SKM-1 treated with dmso at 0.1 percent for 144 hours (cell line): ENCODE data around the gene MCF2L.

Experiments used
- DNase-seq: peaks from one replicate; lab custom pipeline; 2025; ENCODE audit not compliant: unreplicated experiment; lab: John Stamatoyannopoulos, UW

Gene MCF2L

GRCh38 chr13:113060557-113061270 lies 91.7 kb downstream of the MCF2L start:
- DNase-seq, result no peak

DNA sequence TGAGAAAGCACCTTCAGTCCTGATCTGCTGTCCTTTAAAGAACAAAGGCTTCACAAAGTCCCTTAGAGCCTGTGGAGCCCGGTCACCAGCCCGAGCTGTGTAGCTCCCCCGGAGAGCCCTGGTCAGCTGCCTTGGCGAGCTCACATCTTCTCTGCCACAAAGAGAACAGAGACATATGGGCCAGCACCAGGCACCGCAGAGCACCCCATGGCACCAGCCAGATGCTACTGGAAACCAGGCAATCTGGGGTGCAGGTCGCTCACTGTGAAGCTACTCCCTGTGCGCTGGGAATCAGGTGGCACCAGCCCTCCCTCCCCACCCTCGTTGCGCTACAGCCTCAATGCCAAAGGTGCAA lies 92.2 kb downstream of the MCF2L start:
- no peak for DNase-seq

DNA sequence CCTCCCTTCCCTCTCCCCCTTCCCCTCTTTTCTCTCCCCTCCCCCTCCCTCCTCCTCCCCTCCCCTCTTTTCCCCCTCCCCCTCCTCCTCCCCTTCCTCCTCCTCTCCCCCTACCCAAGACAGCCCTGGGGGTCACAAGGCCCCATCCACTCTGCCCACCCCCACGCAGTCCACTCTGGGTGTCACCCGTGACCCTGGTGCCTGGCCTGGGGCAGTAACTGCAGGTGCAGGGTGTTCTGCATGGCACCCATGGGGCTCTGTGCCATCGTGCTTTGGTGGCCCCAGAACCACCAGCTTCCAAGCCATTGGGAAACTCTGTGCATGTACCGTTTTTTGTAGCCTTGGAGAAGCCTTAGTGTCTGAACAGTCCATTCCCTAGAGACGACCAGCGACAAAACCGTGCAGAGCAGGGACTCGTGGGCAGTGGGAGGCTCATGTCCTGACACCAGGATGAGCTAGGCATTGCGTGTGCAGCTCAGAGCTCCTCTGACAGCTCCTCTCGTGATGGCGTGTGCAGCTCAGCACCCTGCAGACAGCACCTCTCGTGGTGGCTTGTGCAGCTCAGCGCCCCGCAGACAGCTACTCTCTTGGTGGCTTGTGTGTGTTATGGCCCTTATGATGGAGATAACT lies 92.9 kb downstream of the MCF2L start:
- no peak for DNase-seq

DNA sequence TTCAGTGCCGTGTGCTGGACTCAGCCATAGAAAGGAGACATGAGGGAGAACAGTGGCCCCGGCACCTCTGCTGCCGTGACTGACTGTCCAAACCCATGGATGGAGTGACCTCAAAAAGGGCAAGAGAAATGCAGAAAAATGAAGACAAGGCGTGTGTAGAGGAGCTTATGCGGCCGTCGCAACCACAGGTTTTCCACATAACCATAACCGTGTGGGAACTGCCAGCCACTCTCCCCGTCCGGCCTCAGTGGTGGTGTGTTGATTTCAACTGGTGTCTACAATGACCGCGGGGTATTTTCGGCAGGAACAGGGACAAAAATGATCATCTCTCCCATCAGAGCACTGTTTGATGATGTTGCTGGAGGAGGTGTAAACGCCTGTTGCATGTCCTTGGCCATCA lies 93.7 kb downstream of the MCF2L start:
- no peak for DNase-seq

DNA sequence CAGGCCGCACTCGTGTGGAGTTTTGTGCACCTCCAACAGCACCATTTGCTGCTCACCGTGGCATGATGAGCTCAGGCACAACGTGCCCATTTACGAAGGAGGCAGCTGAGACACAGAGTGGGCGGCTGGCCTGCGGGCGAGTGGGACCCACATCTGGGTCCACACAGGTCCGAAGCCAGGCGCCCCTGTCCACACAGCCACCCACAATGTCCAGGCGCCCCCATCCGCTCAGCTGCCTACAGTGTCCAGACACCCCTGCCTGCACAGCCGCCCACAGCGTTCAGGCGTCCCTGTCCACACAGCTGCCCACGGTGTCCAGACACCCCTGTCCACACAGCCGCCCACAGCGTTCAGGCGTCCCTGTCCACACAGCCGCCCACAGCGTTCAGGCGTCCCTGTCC lies 94.1 kb downstream of the MCF2L start:
- DNase-seq, result no peak

- no peak for DNase-seq
These were observed 95.1 kb downstream of the MCF2L start for GRCh38 chr13:113064000-113064533.

DNA sequence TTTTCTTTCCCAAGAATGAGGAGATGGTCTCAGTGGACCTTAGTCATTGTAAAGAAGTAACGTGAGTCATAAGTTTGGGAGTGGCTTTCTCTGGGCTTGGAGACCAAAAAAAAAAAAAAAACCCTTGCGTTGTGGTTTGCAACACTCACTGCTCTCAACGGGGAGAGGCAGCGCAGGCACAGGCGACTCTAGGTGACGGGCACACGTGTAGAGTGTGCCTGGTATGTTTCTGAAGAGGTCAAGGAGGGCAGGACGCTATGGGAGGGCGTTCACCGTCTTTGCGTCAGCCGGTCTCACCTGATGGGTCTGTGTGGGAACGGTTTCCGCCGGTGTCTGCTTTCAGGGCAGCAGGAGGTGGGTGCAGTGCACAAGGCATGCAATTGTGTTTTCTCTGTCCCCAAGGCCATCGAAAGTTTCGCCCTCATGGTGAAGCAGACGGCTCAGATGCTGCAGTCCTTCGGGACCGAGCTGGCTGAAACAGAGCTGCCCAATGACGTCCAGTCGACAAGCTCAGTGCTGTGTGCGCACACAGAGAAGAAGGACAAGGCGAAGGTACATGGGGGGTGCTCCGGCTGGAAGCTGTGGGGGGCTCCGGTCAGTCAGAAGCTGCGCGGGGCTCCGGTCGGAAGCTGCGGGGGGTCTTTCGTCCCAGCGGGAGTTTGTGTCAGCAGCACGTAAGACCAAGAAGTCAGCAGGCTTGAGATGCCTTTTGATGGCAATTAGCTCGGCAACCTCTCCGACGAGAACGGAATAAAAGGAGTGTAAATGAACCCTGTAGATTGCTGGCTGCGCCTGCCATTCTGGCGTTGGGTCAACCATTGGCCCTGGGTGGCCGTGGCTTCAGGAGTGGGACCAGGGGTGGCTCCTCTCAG lies 95.8 kb downstream of the MCF2L start:
- no peak for DNase-seq

DNA sequence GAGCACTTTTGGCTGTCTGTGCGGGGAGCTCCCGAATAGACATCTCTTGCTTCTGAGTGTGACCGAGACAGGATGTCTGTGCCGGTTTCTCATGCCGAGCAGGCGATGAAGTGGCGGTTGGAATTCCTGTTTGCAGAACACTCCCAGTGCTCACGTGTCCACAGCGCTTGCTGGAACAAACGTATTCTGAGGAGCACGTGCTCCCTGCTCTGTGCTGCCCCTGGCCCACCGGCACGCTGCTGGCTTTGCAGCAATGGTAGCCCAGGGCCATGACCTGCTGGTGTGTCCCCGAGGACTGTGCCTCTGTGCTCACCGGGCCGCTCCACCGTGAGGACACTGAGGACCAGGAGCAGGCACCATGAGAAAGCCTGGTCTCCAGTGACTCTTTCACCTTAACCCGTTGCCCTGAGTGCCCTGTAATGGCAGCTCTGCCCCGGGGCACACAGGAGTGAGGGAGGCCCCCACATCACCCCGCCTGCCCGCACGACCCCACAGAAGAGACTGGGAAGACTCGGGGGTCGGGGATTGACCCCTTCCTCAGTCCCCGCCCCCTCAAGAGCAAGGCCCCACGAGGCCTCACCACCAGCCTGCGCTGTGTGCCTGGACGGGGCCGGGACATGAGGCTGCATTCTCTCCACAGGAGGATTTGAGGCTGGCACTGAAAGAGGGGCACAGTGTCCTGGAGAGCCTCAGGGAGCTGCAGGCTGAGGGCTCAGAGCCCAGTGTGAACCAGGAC lies 96.6 kb downstream of the MCF2L start:
- no peak for DNase-seq

DNA sequence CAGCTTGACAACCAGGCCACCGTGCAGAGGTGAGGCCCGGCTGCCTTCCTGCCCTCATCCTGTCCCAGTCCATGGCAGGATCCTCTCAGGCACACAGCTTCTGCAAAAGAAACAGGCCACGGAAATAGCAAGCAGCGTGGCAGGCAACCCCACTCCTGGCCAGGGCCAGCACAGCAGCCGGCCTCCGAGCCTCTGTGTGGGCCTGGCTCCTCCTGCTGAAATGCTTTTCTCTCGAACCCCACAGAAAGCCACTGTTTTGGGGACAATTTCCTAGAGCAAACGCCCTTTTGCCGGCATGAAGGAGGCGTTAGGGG lies 97.1 kb downstream of the MCF2L start:
- DNase-seq, result no peak

GRCh38 chr13:113066746-113067145 lies 97.7 kb downstream of the MCF2L start:
- no peak for DNase-seq

- no peak for DNase-seq
These were observed 101.1 kb downstream of the MCF2L start for GRCh38 chr13:113069861-113070805.

DNA sequence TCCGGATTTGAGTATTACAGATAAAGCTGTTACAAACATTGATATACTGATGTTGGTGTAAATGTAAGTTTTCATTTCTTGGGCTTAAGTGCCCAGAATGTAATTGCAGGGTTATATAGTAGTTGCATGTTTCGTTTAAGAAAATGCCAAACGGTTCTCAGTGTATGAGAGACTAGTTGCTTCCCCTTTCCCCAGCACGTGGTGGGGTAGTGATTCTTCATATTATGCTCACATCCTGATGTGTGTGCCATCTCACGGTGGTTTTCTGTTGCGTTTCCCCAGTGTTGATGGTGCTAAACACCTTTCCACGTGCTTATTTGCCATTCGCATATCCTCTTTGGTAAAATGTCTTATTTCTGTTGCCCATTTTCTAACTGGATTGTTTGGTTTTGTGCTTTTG lies 101.8 kb downstream of the MCF2L start:
- DNase-seq, result no peak

- no peak for DNase-seq
These were observed 103.4 kb downstream of the MCF2L start for GRCh38 chr13:113072376-113072775.

- DNase-seq, result no peak
These were observed 104.9 kb downstream of the MCF2L start for GRCh38 chr13:113073942-113074341.

DNA sequence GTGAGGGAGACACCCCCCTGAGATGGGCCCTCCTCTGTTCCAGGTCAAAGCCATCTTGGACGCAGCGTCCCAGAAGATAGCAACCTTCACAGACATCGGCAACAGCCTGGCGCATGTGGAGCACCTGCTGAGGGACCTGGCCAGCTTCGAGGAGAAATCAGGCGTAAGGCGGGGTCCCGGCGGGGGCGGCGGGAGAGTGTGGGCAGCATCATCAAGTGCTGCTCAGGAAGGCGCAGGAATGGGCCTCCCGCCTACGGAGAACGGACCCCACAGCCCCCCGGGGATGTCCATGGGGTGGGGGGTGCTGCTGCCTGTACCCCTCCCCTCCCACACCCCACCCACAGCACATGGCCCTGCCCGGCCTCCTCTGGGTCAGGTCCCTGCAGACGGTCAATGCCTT lies 105.4 kb downstream of the MCF2L start:
- DNase-seq, result no peak

DNA sequence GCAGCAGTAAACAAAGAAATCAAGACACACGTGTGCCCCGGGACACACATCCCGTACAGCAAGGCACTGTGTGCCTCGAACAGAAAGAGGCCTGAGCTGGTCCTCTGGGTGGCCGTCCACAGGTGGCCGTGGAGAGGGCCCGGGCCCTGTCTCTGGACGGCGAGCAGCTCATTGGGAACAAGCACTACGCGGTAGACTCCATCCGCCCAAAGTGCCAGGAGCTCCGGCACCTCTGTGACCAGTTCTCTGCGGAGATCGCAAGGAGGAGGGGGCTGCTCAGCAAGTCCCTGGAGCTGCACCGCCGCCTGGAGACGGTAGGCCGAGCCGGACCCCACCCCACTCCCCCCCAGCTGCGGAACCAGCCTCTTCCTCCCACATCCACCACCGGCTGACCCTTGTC lies 105.9 kb downstream of the MCF2L start:
- DNase-seq, result no peak

GRCh38 chr13:113075711-113076110 lies 106.7 kb downstream of the MCF2L start:
- no peak for DNase-seq

- no peak for DNase-seq
These were observed 107.8 kb downstream of the MCF2L start for GRCh38 chr13:113076681-113077401.

GRCh38 chr13:113077566-113077952 lies 108.5 kb downstream of the MCF2L start:
- DNase-seq, result no peak
